ENCODE results near the gene PAQR5.

The PAQR5 gene

DNA sequence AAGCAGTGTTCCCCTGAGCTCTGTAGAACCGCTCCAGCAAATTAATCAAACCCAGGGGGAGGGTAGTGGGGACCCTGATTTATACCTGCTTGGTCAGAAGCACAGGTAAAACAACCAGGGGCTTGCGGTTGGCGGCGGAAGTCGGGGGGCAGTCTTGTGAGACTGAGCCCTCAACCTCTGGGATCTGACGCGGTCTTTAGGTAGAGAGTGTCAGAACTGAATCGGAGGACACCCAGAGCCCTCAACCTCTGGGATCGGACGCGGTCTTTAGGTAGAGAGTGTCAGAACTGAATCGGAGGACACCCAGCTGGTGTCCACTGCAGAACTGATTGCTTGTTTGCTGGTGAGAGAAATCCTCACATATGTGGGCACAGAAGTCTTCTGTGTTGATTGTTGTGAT lies 12.9 kb upstream of the PAQR5 start:
- Histone ChIP-seq H3K4me1 (ENCODE audit: insufficient read depth, low read length, poor library complexity, severe bottlenecking) (no peaks in the 10 kb centered on the region), H3K4me2 (ENCODE audit: low read depth, low read length, poor library complexity, severe bottlenecking) (no peak overlapping the region), H3K79me2 (ENCODE audit: insufficient read depth, low read length) (no peaks in the 10 kb centered on the region), H3K36me3 (ENCODE audit: insufficient read depth, low read length) (no peaks in the 10 kb centered on the region), H3K4me3 (ENCODE audit: low read length, poor library complexity, severe bottlenecking) (no peak overlapping the region), H4K20me1 (ENCODE audit: insufficient read depth, low read length, poor library complexity, severe bottlenecking) (no peaks in the 10 kb centered on the region), H3K9ac (ENCODE audit: low read depth, low read length, poor library complexity, severe bottlenecking) (no peak overlapping the region), H2AFZ (ENCODE audit: low read length) (no peak overlapping the region), H3K9me2 (replicated peaks; ENCODE audit: low read depth, low read length) (no peaks in the 10 kb centered on the region), H3K27me3 (ENCODE audit: insufficient read depth, low read length, poor library complexity, severe bottlenecking) (no peaks in the 10 kb centered on the region), H3F3A (ENCODE audit: low read depth) (no peaks in the 10 kb centered on the region), H3K9me3 (ENCODE audit: insufficient read depth, low read depth, low read length) (no peaks in the 10 kb centered on the region)
- TF ChIP-seq, protein P1, sequence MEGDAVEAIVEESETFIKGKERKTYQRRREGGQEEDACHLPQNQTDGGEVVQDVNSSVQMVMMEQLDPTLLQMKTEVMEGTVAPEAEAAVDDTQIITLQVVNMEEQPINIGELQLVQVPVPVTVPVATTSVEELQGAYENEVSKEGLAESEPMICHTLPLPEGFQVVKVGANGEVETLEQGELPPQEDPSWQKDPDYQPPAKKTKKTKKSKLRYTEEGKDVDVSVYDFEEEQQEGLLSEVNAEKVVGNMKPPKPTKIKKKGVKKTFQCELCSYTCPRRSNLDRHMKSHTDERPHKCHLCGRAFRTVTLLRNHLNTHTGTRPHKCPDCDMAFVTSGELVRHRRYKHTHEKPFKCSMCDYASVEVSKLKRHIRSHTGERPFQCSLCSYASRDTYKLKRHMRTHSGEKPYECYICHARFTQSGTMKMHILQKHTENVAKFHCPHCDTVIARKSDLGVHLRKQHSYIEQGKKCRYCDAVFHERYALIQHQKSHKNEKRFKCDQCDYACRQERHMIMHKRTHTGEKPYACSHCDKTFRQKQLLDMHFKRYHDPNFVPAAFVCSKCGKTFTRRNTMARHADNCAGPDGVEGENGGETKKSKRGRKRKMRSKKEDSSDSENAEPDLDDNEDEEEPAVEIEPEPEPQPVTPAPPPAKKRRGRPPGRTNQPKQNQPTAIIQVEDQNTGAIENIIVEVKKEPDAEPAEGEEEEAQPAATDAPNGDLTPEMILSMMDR (conservative IDR thresholded peaks at IDR 0.05; ENCODE audit: low read length) = no peak
- no peak for TF ChIP-seq EZH2phosphoT487 (IDR thresholded peaks at IDR 0.05; ENCODE audit: borderline replicate concordance)

DNA sequence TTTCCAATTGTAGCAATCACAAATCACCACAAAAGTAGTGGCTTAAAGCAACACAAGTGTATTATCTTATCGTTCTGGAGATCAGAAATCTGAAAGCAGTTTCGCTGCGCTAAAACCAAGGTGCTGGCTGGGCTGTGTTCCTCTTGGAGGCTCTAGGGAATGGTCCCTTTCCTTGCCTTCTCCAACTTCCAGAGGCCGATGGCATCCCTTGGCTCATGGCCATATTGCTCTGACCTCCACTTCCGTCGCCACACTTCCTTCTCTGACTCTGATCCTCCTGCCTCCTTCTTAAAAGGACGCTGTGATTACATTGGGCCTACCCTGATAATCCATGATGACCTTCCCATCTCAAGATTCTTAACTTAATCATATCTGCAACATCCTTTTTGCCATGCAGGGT lies 10.7 kb upstream of the PAQR5 start:
- Histone ChIP-seq H3K27me3 (ENCODE audit: insufficient read depth, low read length, poor library complexity, severe bottlenecking) (no peaks in the 10 kb centered on the region), H2AFZ (ENCODE audit: low read length) (no peak overlapping the region), H3K4me1 (ENCODE audit: insufficient read depth, low read length, poor library complexity, severe bottlenecking) (no peaks in the 10 kb centered on the region), H3K4me2 (ENCODE audit: low read depth, low read length, poor library complexity, severe bottlenecking) (no peak overlapping the region), H3K9me2 (replicated peaks; ENCODE audit: low read depth, low read length) (no peaks in the 10 kb centered on the region), H4K20me1 (ENCODE audit: insufficient read depth, low read length, poor library complexity, severe bottlenecking) (no peaks in the 10 kb centered on the region), H3K36me3 (ENCODE audit: insufficient read depth, low read length) (no peaks in the 10 kb centered on the region), H3K9me3 (ENCODE audit: insufficient read depth, low read depth, low read length) (no peaks in the 10 kb centered on the region), H3F3A (ENCODE audit: low read depth) (no peaks in the 10 kb centered on the region), H3K9ac (ENCODE audit: low read depth, low read length, poor library complexity, severe bottlenecking) (no peak overlapping the region), H3K79me2 (ENCODE audit: insufficient read depth, low read length) (no peaks in the 10 kb centered on the region), H3K4me3 (ENCODE audit: low read length, poor library complexity, severe bottlenecking) (no peak overlapping the region)
- TF ChIP-seq, protein P1 (conservative IDR thresholded peaks at IDR 0.05; ENCODE audit: low read length) = no peak
- no peak for TF ChIP-seq EZH2phosphoT487 (IDR thresholded peaks at IDR 0.05; ENCODE audit: borderline replicate concordance)

DNA sequence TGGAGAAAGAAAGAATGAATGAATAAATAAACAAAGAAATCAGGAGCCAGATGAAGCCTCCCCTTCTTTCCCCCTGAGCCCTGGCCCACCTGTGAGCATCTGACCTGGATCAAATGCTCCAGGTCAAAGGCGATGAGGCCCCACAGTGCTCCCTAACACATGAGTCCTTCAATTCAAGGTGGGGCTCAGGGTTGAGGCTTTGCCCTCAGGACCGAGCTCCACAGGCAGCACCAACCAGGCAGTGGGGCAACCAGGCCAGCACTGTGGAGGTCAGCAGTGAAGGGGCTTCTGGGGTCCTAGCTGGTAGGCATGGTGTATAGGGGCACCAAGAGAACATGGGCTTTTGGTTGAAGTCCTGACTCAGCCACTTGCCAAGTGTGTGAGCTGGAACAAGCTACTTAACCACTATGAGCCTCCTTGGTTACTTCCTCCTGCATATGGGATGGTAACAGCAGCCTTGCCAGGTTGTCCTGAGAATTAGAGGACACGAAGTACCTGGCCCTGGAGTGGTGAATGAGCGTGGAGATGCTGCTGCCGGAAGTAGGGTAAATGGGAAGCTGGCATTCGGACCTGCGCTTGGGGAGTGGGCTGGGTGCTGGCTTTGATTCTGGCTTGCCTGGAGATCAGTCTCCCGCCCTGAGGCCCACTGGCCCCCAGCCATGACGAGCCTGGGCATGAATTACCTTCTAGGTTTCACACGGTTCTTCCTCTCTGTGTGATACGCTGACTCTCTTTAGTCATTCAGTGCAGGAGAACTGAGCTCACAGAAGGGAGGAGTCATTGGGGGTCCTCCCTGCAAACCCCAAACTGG lies 10.0 kb upstream of the PAQR5 start:
- no peak for TF ChIP-seq EZH2phosphoT487 (IDR thresholded peaks at IDR 0.05; ENCODE audit: borderline replicate concordance)
- TF ChIP-seq, protein P1 (conservative IDR thresholded peaks at IDR 0.05; ENCODE audit: low read length) = no peak
- Histone ChIP-seq H3K9me3 (ENCODE audit: insufficient read depth, low read depth, low read length) (no peaks in the 10 kb centered on the region), H3K9ac (ENCODE audit: low read depth, low read length, poor library complexity, severe bottlenecking) (no peak overlapping the region), H2AFZ (ENCODE audit: low read length) (no peak overlapping the region), H4K20me1 (ENCODE audit: insufficient read depth, low read length, poor library complexity, severe bottlenecking) (no peaks in the 10 kb centered on the region), H3K4me2 (ENCODE audit: low read depth, low read length, poor library complexity, severe bottlenecking) (no peak overlapping the region), H3K4me1 (ENCODE audit: insufficient read depth, low read length, poor library complexity, severe bottlenecking) (no peaks in the 10 kb centered on the region), H3K4me3 (ENCODE audit: low read length, poor library complexity, severe bottlenecking) (no peak overlapping the region), H3K9me2 (replicated peaks; ENCODE audit: low read depth, low read length) (no peaks in the 10 kb centered on the region), H3K36me3 (ENCODE audit: insufficient read depth, low read length) (no peaks in the 10 kb centered on the region), H3K79me2 (ENCODE audit: insufficient read depth, low read length) (no peaks in the 10 kb centered on the region), H3F3A (ENCODE audit: low read depth) (no peaks in the 10 kb centered on the region), H3K27me3 (ENCODE audit: insufficient read depth, low read length, poor library complexity, severe bottlenecking) (no peaks in the 10 kb centered on the region)

Data from Loucy (cell line).